GM18858 (cell line): Measurements from ENCODE around the gene C3orf18.

Experiments
- ATAC-seq: cut with Tn5 transposase; IDR thresholded peaks from one replicate; pipeline ENCODE4 v1.9.1; 2021; ENCODE audit not compliant: unreplicated experiment

Gene C3orf18

DNA sequence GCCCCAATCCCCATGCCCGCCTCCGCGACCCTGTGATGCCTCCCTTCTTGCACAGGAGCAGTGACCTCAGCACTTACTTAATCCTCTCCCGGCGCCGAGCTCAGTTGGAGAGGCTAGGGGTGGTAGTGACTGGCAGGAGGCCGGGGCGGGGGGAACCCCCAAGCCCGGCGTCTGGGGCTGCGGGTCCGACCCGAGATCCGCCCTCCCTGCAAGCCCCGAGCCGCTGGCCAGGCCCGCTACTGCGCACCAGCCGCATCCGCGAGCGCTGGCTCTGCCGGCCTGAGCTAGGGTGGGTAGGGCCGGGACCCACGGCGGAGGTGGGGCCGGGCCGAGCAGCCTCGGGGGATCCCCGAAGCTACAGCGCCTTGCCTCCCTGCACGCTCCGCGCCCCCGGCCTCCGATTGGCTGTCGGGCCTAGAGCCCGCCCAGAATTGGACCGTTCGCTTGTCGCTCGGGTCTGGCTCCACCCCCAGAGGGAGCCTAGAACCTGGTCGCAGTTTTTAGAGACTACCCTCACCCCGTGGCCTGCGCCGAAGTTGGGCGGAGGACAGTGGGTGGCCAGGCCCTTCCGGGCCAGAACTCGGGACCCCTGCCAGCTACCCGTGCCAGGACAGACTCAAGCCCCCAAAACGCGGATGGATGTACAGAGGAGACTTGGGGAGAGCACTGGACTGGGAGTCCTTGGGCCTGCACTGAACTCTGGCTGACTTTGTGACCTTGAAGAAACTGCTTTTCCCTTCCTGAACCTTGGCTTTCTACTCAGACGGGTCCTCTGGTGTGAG lies at the start of gene C3orf18:
Gene C3orf18, minus strand, starts transcription at position 362 of the 782 bp plus-strand sequence. CDS start 2,048 bp downstream, outside the sequence.
- peak; percentile 81 for ATAC-seq

- peak; percentile 50 for ATAC-seq
These were observed 49.2 kb upstream of the C3orf18 start for GRCh38 chr3:50616770-50617095.

DNA sequence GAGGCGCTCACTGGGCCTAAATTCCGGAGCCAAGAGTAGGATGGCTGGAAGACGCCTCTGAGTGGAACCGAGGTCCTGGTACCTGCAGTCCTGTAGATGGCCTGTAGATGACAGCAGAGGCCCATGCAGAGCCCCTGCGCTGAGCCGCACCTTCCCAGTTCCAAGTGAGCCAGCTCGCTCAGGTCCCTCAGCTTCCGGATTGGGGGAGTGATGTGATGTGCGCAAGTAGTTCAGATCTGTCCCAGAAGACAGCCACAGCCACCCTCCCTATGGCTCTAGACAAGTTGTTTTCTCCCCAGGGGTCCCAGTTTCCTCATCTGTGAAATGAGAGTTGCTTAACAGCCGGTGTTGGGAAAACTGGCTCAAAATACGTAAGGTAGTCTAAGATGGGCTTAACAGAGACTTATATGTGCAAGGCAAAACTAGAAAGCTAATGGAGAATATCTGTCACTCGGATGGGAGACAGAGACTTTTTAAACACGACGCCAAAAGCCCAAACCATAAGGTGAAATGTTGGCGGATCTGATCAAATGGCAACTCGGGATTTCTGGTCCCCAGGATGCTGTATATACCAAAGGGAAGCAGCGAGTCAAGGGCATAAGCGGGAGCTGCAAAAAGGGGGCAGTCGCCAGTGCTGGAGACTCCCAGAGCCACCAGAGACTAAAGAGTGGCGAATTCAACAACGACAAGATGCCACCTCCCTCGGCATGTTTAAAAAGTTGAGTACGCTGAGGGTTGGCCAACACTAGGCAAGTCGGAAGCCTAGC lies 48.6 kb upstream of the C3orf18 start:
- peak; percentile 38 for ATAC-seq

DNA sequence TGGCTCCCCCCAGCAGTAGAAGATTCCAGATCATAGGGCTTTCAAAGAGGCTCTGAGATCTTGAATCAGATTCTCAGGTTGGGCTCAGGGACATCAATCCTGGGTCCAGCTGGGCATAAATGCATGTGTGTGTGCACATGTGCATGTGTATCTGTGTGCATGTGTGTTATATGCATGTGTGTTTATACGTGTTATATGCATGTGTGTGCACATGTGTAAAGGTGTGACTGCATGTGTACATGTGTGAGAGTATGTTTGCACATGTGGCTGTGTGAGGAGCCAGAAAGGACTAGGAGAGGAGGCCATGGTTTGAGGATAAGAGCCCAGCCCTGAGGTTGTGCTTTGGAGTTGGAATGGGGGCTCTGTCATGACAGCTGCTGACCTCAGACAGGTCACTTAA lies 47.6 kb upstream of the C3orf18 start:
- no peak for ATAC-seq

DNA sequence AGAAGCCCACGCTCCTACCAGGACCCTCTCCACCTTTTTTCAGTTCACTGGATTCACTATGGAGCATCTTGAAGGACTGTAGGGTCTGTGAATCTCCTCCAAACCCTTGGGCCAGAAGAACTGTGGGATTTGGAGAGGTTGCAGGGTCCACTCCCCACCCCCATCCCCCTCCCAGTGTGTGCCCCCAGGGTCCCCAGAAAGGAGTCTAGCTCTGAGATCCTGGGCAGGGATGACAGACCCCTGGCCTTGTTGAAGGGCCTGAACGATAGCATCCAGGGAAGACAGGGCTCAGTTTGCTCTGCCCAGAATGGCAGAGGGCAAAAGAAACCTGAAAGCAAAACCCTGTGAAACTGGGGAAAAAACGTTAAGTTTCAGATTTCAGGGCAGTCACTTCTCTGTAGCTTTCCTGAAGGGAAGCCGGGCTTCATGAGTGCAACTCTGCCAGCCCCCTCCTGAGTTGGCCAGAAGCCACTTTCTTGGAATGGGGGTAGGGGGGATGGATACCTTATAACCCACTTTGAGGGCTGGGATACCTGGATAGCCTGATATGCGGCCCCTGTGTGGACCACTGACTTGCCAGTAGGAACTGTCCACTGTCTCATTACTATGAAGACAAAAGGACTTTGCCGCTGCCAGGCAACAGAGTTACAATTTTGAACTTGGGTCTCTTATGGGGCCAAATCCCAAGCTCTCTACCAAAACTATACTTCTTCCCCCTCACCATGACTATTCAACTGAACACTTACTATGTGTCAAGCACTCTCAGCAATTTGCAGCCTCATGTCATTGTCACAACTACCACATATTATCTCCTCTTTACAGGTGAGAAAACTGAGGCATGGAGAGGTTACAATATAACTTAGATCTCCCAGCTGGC lies 45.7 kb upstream of the C3orf18 start:
- ATAC-seq: no peak

GRCh38 chr3:50612234-50612882 lies 44.8 kb upstream of the C3orf18 start:
- no peak for ATAC-seq

DNA sequence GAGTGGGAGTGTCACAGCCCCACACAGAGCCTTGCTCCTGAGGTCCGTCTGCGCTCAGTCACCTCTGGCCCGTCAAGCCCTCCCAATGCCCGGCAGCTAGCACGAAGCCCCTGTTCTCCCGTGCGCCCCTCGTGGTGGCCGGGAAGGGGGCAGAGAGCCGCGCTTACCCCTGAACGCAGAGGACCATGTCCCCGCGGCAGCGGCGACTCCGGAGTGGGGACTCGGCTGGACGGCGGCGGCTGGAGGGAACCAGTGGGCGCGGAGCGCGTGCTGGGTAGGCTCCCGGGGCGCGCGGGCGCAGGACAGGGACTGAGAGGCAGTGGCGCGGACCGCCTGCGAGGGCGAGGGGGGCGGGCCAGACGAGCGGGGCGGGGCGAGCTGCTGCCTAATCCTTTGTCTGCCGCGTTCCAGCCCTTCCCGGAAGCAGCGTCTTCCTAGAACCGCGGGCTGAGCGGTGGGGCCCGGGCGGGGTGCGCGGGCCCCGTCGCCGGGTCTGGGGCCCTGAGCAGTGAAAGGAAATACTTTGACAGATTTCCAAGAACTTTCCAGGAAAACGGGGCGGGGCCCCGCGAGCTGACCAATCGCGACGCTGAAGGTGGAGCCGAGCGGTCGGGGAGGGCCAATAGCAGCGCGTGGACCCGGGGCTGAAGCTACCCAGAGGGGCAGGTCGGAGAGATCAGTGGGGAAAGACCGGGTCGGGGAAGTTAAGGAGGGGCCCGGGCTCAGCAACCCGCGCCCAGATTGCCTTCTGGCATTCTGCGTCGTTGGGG lies 44.1 kb upstream of the C3orf18 start, which contains the start of gene CISH:
Gene CISH, minus strand, starts transcription at position 311 of the 770 bp plus-strand sequence. Its CDS starts 124 bp downstream, at position 187.
- ATAC-seq: peak; percentile 49

- no peak for ATAC-seq
These were observed 43.5 kb upstream of the C3orf18 start for GRCh38 chr3:50610992-50611463.

DNA sequence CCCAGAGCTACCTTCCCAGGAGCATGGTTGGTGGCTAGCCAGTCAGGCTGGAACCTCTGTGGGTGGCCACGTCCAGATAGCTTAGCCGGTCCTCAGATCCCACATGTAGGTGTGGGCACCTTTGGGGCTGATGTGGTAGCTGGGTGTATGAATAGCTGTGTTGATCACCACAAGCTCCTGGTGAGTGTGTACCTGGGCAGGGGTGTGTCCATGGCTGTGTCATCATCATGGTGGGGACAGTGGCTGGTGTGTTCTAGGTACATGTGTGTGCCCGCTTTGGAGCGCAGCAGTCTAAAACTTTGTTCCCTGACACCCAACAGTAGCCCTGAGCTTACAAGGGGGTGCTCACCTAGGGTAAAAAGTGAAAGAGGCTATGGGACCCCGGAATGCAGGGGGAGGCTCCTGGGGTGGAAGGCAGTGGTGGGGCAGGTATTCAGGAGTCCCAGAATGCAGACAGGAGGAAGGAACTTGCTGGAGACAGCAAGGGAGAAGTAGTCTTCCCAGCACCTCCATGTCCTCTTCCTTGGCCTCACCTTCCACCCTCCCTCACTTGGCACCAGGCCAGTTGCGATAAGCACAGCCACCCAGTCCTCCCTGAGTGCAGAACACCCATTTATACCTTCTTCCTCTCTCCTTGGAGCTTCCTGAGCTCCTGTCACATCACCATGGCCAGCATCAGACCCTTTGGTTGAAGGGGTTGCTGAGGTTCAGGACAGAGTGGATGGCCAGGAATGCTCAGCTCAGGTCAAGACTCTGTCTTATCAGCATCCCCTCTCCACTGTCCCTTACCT lies 42.8 kb upstream of the C3orf18 start:
- ATAC-seq: no peak

DNA sequence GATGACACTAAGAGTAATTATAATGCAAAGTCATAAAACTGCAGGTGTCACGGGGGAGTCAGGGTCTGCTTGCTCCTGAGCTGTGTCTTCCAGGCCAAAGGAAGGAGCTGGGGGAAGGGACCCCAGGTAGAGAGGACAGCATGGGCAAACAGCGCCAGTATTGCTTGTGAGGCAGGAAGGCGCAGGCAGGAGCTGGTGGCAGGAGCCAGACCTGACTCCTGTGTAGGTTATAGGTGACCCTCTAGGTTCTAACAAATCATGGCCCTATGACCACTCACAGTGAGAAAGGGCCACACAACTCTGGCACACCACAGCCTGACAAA lies 42.2 kb upstream of the C3orf18 start:
- ATAC-seq: no peak

- ATAC-seq: no peak
These were observed 41.7 kb upstream of the C3orf18 start for GRCh38 chr3:50609071-50609762.

GRCh38 chr3:50608278-50608677 lies 40.7 kb upstream of the C3orf18 start:
- ATAC-seq: no peak

- no peak for ATAC-seq
These were observed 39.9 kb upstream of the C3orf18 start for GRCh38 chr3:50607271-50608091.

GRCh38 chr3:50606596-50606995 lies 39.0 kb upstream of the C3orf18 start:
- no peak for ATAC-seq

DNA sequence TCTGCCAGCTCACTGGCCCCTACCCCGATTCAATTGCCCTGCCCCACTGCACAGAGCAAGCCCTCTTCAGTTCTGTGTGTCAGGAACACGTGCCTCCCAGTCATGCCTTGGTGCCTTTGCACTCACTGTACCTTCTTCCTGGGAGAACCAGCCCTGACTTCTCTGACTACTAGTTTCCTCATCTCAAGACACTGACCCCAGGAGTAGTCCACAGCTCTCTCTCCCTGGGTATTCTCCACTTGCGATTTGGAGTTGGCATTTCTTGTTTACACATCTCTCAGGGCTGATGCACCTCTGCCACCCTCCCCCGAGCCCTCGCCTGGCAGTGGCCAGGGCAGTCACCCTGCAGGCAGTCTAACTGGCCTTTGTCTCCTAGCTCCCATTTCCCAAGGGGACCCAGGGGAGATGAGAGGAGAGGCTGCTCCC lies 38.4 kb upstream of the C3orf18 start:
- ATAC-seq: no peak

GRCh38 chr3:50604628-50605588 lies 37.4 kb upstream of the C3orf18 start:
- ATAC-seq: no peak
